GM15510 (cell line): ENCODE measurements around the gene CARD18.

ENCODE experiments used
- POLR2A ChIP-seq: IDR thresholded peaks from 3 replicates; pipeline ENCODE4 v1.6.1; 2011; ENCODE audit warnings: borderline replicate concordance; ENCODE audit not compliant: insufficient read length; ENCODE audit errors: extremely low read depth

The CARD18 gene

DNA sequence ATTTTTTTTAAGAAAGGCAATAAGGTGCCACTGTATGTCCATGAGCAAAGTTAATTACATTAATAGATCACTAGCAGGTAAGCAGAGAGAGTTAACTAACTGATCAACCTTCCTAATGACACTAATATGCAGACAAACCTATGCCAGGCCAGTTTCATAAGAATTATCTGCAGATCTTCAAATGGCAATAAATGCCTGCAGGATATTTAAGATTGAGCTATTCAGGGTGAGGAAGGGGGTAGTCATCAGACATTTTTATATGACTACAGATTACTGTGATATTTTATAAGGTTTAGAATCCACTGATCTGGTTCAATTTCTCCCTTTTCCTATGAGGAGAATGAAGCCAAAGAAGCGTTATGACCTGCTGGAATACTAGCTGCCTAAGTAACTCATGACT lies 30.2 kb downstream of the CARD18 start:
- TF ChIP-seq POLR2A: no peak

DNA sequence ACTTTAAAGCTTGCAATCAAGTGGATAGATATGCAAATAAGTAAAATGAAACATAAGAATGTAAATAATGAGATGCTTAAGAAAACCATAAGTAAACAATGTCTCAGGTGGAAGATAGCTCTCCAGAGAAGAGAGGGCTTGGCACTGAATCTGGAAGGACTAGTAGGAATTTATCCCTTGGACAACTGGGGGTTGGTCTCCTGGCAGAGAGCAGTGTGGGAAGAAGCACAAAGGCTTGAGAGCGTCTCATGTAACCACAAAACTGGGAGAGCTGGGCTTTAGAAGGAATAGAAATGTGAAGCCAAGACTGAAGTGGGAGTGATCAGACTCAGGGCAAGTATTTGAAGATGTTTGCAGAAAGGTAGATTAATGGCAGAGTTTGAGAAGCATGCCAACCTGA lies 31.3 kb downstream of the CARD18 start:
- TF ChIP-seq POLR2A: no peak

DNA sequence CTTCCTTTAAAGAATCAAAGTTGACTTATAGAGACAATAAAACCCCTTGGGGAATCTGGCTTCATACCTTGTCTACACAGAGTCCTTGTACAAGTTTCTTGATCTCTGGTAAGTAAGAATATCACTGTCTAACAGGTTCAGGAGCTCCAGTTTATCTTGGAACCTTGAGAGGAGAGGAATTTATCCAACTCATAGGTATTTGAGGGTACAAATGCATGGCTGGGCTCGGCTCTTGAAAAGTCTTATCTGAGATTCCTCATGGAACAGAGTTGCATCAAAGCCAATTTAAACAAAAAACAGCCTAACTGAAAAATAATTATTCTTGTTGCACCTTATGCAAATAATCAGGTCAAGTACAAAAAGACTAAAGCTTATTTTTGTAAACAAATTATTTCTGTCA lies 33.4 kb downstream of the CARD18 start:
- TF ChIP-seq POLR2A: no peak

DNA sequence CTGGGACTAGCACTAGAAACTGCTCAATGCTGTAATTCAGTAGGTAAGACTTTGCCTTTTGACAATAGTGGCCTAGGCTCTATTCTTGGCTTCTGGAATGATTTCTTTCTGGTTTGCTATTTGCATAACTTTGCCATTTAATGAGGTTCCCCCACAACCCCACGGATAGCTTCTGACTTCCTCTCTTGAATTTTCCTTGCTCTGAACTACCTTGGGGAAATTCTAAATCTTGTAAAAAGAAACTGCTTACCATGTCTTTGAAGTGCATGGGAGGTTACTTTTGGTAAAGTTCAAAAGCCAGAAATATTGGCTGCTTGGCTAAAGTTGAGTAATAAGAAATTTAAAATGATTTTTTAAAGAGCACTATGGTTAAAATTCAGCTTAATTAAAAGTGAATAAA lies 35.3 kb downstream of the CARD18 start:
- TF ChIP-seq POLR2A: no peak

DNA sequence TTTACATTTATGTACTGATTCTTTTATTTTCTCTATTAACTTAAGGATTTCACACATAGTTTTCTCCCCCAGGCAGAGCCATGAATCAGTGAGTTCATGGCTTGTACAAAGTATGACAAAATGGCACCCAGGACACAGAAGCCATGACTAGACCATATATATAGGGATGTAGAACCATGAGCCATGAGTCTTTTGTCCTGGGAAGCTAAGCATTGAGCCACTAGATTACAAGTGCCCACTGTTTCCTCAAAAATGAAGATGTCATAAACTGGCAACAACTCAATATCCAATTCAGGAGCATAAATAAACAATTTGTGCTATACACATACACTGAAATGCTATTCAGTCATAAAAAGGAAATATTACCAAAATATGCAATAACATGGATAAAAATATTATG lies 36.2 kb downstream of the CARD18 start:
- no peak for TF ChIP-seq POLR2A

DNA sequence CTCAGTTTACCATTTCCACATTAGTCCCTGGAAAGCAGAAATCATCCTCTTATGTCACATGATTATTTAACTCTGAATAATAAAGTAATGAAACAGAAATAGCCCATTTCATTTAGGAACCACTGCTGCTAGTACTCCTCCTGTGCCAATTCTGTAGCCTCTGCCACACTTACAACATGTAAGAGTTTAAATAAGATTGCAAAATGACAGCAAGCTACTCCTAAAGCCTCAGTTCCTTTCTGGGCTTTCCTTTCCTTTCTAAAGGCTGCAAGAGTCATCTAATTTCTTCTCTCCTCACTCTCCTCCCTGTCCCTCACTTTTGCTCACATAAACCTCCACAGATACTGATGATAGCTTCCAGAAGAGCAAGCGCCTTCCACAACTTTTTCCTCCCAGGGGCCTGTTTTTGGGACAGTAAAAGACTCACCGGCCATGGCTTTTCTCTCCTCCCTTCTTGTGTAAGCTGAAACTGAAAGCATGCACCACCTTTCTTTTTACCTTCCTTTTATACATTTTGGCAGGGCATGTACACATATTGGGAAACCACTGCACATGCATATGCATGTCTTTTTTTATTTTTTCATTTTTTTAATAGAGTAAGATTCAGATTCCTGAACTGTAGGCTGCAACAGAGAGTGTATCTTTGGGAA lies 38.5 kb downstream of the CARD18 start:
- no peak for TF ChIP-seq POLR2A

DNA sequence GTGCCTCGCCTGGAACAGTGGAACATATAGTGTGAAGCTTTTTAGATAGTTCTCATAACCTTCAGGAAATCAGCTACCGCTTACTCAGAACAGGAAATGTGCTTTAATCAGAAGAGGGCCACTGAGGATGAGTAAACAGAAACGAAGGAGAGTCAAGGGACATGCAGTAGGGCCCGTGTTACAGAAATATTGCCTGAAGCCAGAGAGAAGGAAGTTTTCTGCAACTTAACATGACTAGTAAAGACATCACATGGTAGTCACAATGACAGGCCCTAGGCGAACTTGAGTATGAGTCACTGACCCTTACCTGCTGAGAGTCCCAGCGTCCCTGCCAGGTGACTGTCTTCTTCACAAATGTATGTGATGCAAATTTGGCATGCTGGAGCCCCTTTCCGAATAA lies 39.4 kb downstream of the CARD18 start:
- no peak for TF ChIP-seq POLR2A

DNA sequence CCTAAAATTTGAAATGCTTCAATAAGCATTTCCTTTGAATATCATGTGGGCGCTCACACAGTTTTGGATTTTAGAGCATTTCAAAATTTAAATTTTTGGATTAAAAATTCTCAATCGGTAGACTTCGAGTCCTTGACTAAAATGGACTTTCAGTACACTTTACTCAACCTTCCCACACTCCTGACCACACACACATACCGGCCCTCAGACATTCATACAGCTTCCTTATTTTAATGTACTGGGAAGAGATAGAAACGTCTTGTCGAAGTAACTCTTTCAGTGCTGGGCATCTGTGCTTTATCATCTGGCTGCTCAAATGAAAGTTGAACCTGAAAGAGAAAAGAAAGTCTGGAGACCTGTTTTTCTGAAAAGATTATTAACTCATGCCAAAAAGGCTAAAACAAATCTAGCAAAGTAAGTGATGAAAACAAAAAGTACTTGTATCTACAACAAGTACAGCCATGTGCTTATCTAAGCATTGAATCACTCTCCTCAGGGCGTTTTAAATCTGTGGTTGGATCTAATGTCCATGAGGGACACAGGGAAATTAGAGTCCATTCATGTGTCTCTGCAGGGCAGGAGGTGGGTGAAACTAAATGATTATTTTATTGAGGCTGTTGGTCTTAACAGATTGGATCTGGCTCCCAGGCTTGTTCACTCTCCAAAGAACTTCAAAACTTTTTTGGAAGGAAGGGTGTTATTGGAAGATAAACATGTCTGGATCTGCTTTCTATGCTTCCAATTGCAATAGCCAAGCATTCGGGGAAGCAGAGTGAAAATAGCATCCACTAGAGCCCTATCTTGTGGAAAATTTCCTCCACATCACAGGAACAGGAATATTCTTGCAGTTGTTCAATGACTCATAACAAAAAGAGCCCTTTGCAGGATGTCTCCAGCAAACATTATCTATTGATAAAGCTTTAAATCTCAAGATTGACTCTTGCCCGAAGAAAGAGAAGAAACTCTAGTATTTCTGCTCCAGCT lies 47.0 kb downstream of the CARD18 start:
- no peak for TF ChIP-seq POLR2A
